ENCODE results near the gene STRIP2.
"Not testable (repeated sequence)": the region's sequence is repeated elsewhere in the genome, so short reads cannot be mapped to it uniquely, and the experiment has no call there.

The STRIP2 gene

GRCh38 chr7:129498021-129498420, 63.8 kb downstream of the STRIP2 start:
- no peak for DNase-seq

DNA sequence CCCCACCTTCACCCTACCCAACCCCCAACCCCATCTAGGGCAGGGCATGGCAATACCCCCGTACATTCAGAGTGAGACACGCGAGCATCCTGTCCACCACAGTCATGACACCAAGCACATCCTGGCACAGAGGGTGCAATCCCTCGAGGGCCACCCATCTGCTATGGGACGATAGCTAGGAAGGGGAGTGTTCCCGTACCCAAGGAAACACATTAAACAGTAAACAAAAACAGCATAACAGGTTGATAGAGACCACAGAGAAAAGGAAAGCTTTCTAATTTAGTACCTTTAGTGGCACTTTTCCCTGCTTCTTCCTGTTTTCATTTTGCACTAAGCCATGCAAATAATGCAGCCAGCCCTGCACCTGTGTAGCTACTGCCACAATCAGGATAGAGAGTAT, 65.8 kb downstream of the STRIP2 start:
- DNase-seq, result no peak

- peak; percentile 87 to 88 for DNase-seq
These were observed 67.8 kb downstream of the STRIP2 start, which contains the start of gene SMKR1 for GRCh38 chr7:129501760-129502707. Gene SMKR1, plus strand, starts transcription at chr7:129502531. Its CDS starts 294 bp downstream, at chr7:129502825.

- peak; percentile 10 to 20 for DNase-seq
These were observed 68.8 kb downstream of the STRIP2 start for GRCh38 chr7:129502708-129503685.

DNA sequence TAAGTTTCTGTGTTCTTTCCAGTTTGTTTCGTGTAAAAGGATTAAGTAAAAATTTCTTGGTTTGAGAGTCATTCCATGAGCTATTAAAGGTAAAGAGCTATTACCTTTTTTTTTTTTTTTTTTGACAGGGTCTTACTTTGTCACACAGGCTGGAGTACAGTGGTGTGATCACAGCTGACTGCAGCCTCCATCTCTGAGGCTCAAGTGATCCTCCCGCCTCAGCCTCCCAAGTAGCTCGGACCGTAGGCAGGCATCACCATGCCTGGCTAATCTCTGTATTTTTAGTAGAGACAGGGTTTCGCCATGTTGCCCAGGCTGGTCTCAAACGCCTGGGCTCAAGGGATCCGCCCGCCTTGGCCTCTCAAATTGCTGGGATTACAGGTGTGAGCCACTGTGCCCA, 69.5 kb downstream of the STRIP2 start:
- no peak for DNase-seq

DNA sequence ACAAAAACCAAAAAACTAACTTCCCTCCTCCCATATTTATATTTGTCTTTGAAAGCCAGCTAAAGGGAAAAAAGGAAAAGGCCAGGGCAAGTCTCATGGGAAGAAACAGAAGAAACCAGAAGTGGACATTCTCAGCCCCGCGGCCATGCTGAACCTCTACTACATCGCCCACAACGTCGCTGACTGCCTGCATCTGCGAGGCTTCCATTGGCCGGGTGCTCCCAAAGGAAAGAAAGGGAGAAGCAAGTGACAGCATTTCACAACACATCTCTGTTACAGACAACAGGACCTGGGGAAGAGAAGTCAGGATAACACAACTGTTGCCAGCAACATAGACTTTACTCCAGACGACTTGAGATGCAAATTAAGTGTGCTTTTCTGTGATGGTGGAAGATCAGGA, 78.0 kb downstream of the STRIP2 start:
- no peak for DNase-seq

- no peak for DNase-seq
These were observed 79.3 kb downstream of the STRIP2 start for GRCh38 chr7:129513546-129513945.

DNA sequence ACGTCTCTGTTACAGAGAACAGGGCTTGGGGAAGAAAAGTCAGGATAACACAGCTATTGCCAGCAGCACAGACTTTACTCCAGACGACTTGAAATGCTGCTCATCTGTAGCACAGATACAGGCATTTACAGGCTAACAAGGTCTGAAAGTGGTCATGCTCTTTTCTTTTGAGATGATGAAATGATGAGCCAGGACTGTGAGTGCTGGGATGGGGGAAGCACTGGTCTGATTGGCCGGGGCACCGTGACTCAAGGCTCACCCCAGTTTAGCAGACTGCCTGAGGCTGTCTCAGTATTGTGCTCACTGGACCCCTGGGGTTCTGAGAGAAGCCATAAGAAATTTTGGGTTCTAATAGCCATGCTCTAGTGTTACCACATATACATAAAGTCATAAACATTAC, 80.5 kb downstream of the STRIP2 start:
- no peak for DNase-seq

GRCh38 chr7:129515381-129515780, 81.1 kb downstream of the STRIP2 start:
- DNase-seq, result no peak

DNA sequence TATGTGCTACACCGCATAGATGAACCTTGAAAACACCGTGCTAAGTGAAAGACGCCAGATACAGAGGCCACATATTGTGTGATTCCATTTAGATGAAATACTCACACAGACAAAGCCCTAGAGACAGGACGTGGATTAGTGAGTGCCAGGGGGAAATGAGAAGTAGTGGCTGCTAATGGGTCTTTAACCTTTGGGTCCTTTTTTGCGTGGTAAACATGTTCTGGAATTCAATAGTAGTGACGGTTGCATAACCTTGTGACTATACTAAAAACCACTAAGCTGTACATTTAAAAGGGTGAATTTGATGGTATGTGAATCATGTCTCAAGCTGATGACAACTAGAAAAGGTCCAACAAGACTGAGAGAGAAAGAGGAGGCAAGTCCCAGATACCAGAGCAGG, 83.7 kb downstream of the STRIP2 start:
- no peak for DNase-seq

DNA sequence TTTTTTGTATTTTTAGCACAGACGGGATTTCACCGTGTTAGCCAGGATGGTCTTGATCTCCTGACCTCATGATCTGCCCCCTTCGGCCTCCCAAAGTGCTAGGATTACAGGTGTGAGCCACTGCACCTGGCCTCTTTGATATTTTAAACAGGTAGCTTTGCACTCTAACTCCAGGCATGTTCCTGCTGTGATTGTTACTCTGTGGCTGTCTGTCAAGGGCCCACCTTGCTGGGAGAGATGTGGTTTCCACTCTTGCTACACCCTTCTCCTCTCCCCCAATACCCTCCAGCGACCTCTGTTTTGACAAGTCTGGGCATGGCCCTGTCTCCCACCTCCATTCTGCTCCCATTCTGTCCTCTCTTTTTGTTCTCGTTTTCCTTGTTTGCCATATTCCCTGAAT, 85.2 kb downstream of the STRIP2 start:
- DNase-seq, result no peak

- no peak for DNase-seq
These were observed 88.1 kb downstream of the STRIP2 start for GRCh38 chr7:129522088-129522970.

GRCh38 chr7:129522971-129523340, 88.7 kb downstream of the STRIP2 start:
- no peak for DNase-seq

- DNase-seq, result no peak
These were observed 89.7 kb downstream of the STRIP2 start for GRCh38 chr7:129523924-129524323.

DNA sequence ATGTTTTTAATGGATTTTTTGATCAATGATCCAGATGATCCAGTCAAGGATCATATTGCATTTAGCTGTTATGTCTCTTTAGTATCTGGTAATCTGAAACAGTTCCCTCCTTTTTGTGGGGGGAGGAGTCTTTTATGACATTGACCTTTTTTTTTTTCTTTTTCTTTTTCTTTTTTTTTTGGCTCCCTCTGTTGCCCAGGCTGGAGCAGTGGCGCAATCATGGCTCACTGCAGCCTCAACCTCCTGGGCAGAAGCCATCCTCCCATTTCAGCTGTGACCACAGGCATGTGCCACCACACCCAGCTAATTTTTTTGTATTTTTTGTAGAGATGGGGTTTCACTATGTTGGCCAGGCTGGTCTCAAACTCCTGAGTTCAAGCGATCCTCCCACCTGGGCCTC, 90.2 kb downstream of the STRIP2 start:
- DNase-seq, result not testable (repeated sequence)

GRCh38 chr7:129525225-129525862, 91.1 kb downstream of the STRIP2 start:
- no peak for DNase-seq

GRCh38 chr7:129529643-129530042, 95.4 kb downstream of the STRIP2 start:
- DNase-seq, result no peak

DNA sequence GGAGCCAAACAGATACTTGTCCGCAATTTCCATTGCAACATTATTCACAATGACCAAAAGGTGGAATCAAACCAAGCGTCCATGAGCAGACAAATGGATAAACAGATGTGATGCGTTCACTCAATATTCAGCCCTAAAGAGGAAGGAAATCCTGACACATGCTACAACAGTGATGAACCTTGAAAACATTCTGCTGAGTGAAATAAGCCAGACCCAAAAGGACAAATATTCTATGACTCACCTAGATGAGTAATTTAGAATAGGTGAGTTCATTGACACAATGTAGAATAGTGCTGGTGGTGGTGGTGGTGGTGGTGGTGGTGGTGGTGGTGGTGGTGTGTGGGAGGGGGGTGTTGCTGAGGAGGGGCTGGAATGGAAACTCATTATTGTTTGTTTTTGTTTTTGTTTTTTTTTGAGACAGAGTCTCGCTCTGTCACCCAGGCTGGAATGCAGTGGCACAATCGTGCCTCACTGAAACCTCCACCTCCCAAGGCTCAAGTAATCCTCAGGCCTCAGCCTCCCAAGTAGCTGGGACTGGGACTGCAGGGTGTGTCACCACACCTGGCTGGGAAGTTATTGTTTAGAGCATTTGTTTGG, 96.7 kb downstream of the STRIP2 start:
- DNase-seq, result peak; percentile 47 to 49

- no peak for DNase-seq
These were observed 97.5 kb downstream of the STRIP2 start for GRCh38 chr7:129531721-129532120.

- no peak for DNase-seq
These were observed 98.1 kb downstream of the STRIP2 start for GRCh38 chr7:129532375-129532774.

DNA sequence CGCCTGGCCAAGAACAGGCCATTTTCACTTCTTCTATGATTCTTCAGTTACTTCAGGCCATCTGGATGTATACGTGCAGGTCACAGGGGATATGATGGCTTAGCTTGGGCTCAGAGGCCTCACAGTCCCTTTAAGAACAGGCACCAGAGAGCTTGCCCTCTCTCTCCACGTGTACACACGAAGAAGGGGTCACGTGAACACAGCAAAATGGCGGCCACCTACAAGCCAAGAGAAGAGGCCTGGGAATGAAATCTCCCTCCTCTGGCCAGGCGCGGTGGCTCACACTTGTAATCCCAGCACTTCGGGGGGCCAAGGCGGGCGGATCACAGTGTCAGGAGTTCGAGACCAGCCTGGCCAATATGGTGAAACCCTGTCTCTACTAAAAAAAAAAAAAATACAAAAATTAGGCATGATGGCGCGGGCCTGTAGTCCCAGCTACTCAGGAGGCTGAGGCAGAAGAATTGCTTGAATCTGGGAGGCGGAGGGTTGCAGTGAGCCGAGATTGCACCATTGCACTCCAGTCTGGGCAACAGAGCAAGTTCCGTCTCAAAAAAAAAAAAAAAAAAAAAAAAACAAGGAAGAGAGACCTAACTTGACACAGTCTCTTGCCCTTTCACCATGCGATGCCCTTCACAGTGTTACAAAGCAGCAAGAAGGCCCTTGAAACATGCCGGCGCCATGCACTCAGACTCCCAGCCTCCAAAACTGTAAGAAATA, 100.5 kb downstream of the STRIP2 start:
- DNase-seq, result not testable (repeated sequence)

Data from activated CD4-positive, alpha-beta T cell treated with anti-CD3 and anti-CD28 coated beads, Interleukin-2, amount 50 U/mL, for 48 hours (primary cell).